BLaER1 treated with 17β-estradiol and CSF1 and Interleukin-3, amounts not matched to agents 10 nM and 100 nM (cell line): Measurements from ENCODE around the gene UBL4A.

Source experiments
- H3K27ac ChIP-seq, 11 experiments: shearing (Covaris generic); formaldehyde crosslinking; 2 replicates each; pipeline ENCODE4 v1.8.1; 2022
- H3K27me3 ChIP-seq, 11 experiments: shearing (Covaris generic); formaldehyde crosslinking; 2 replicates each; pipeline ENCODE4 v1.8.1; 2022
- H3K36me3 ChIP-seq, 11 experiments: shearing (Covaris generic); formaldehyde crosslinking; 2 replicates each; pipeline ENCODE4 v1.8.1; 2022
- H3K4me1 ChIP-seq, 10 experiments: shearing (Covaris generic); formaldehyde crosslinking; 2 replicates each; pipeline ENCODE4 v1.8.1; 2022
- H3K4me2 ChIP-seq, 11 experiments: shearing (Covaris generic); formaldehyde crosslinking; 2 replicates each; pipeline ENCODE4 v1.8.1; 2022
- H3K4me3 ChIP-seq, 10 experiments: shearing (Covaris generic); formaldehyde crosslinking; 2 replicates each; pipeline ENCODE4 v1.8.1; 2022
- H3K9ac ChIP-seq, 11 experiments: shearing (Covaris generic); formaldehyde crosslinking; 2 replicates each; pipeline ENCODE4 v1.8.1; 2022
- H3K9me3 ChIP-seq, 11 experiments: shearing (Covaris generic); formaldehyde crosslinking; replicated peaks in 1 of 11; 2 replicates each; pipeline ENCODE4 v1.8.1; 2022
- H4K20me1 ChIP-seq, 11 experiments: shearing (Covaris generic); formaldehyde crosslinking; 2 replicates each; pipeline ENCODE4 v1.8.1; 2022
- Cebpa-rat ChIP-seq, 11 experiments: shearing (Covaris generic); IDR thresholded peaks; 2 replicates each; pipeline ENCODE4 v1.8.1; 2022

Gene UBL4A

DNA sequence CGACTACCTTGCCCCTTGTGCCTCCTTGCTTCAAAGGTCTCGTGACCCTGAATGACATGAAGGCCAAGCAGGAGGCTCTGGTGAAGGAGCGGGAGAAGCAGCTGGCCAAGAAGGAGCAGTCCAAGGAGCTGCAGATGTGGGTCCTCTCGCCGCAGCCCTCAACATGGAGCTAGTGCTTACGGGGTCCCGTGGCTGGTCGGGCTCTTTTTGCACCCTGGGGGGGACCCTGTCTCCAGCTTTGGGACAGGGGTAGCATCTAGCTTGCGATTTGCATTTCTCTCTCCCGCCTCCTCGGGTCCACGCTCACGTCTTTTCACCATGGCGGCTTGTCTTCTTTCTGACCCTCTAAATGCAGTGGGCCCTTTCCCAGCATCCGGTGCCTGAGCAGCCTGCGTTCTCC is 40.6 kb downstream of the UBL4A start:
- H3K9me3 ChIP-seq: peaks cover 0 to 12% (median 0%) of the 10 kb centered on the region in 11 experiments; a peak in 5 of 22 replicates
- peak overlapping the region in 3 of 11 experiments; percentile 55 to 86 (median 83); a peak in 4 of 22 replicates for H3K9ac ChIP-seq
- H3K27me3 ChIP-seq: peaks cover 17 to 86% (median 59%) of the 10 kb centered on the region in 11 experiments; a peak in 20 of 22 replicates
- H4K20me1 ChIP-seq: peaks cover 0 to 83% (median 32%) of the 10 kb centered on the region in 11 experiments; a peak in 18 of 22 replicates
- no peak for TF ChIP-seq Cebpa-rat (IDR thresholded peaks at IDR 0.05)
- peak overlapping the region in 1 of 10 experiments; percentile 61; a peak in 1 of 20 replicates for H3K4me3 ChIP-seq
- H3K4me1 ChIP-seq: peaks cover 9 to 32% (median 21%) of the 10 kb centered on the region in 10 experiments; a peak in 19 of 20 replicates
- no peak overlapping the region for H3K27ac ChIP-seq
- peak overlapping the region in 5 of 11 experiments; percentile 4 to 91 (median 89); a peak in 7 of 22 replicates for H3K4me2 ChIP-seq
- peaks cover 10 to 70% (median 38%) of the 10 kb centered on the region in 11 experiments; a peak in 18 of 22 replicates for H3K36me3 ChIP-seq

DNA sequence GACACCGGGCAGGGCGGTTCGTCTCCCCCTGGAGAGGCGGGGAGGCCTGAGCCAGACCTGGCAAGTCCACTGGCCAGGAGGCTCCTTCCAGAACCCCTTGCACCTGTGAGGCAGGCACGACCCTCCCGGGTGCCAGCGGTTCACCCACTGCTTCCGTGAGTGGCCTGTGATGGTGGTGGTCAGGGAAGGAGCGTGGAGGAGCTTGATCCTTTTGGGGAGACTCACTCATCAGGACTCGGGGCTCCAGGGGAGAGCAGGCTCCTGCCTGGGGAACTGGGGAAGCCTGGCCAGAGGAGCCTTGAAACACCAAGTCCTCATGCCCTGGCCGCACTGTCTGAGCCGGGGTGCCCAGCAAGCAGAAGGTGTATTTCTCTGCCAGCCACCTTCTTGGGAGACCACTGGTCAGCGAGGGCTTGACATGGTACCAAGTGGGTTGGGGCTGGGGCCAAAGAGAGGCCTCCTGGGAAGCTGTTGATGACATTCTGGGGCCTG is 41.6 kb downstream of the UBL4A start:
- Histone ChIP-seq H3K27ac (peak overlapping the region; percentile 57 to 72 (median 65)), H3K9ac (peak overlapping the region; percentile 69 to 87 (median 79)), H3K4me2 (peak overlapping the region; percentile 79 to 91 (median 88)), H3K27me3 (peaks cover 10 to 84% (median 49%) of the 10 kb centered on the region in 11 experiments; a peak in 20 of 22 replicates), H3K4me3 (peak overlapping the region; percentile 60 to 73 (median 67)), H3K36me3 (peaks cover 8 to 70% (median 39%) of the 10 kb centered on the region in 11 experiments; a peak in 19 of 22 replicates), H3K9me3 (peaks cover 0 to 12% (median 0%) of the 10 kb centered on the region in 11 experiments; a peak in 5 of 22 replicates), H4K20me1 (peaks cover 4 to 82% (median 31%) of the 10 kb centered on the region in 11 experiments; a peak in 18 of 22 replicates), H3K4me1 (peaks cover 9 to 32% (median 21%) of the 10 kb centered on the region in 10 experiments; a peak in 19 of 20 replicates)
- TF ChIP-seq Cebpa-rat (IDR thresholded peaks at IDR 0.05): no peak

DNA sequence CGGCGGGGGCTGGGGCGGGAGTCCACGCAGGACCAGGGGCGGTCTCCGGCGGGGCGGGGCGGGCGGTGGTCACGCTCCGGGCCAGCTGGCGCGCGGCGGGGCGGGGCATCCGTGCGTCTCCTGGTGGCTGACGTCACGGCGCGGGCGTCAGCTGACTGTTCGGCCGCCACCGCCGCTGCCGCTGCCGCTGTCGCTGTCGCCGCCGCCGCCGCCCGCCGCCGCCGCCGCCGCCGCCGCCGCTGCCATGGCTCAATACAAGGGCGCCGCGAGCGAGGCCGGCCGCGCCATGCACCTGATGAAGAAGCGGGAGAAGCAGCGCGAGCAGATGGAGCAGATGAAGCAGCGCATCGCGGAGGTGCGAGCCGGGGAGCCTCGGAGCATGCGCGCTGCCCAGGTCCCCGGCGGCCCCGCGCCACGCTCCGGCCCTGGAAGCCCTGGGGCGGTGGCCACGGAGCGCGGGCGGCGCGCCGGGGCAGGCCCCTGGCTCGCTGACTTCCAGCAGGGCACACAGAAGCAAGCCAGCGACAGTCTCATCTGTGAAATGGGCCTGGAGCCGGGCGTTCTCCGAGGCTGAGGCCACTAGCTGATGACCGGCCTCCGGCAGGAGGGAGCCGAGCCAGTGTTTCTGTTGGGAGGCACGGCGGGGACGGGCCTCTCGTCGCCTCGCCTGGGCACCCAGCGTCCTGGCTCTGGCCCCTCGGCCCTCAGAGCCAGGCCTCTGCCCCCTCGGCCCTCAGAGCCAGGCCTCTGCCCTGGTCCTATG is 42.2 kb downstream of the UBL4A start, which contains the start of gene FAM50A:
TSS of gene FAM50A (plus strand) at position 150 of the 763 bp plus-strand sequence. CDS start at position 245, 95 bp downstream.
- peaks cover 0 to 14% (median 0%) of the 10 kb centered on the region in 11 experiments; a peak in 5 of 22 replicates for H3K9me3 ChIP-seq
- no peak for TF ChIP-seq Cebpa-rat (IDR thresholded peaks at IDR 0.05)
- H3K36me3 ChIP-seq: peaks cover 7 to 70% (median 34%) of the 10 kb centered on the region in 11 experiments; a peak in 18 of 22 replicates
- H3K4me3 ChIP-seq: peak within 1 kb of the TSS; percentile 60 to 73 (median 67)
- H3K27ac ChIP-seq: peak within 1 kb of the TSS; percentile 57 to 72 (median 65)
- peaks cover 9 to 33% (median 21%) of the 10 kb centered on the region in 10 experiments; a peak in 19 of 20 replicates for H3K4me1 ChIP-seq
- peak within 1 kb of the TSS; percentile 79 to 91 (median 88) for H3K4me2 ChIP-seq
- H3K27me3 ChIP-seq: peaks cover 8 to 78% (median 45%) of the 10 kb centered on the region in 11 experiments; a peak in 20 of 22 replicates
- peak within 1 kb of the TSS; percentile 69 to 87 (median 79) for H3K9ac ChIP-seq
- peaks cover 7 to 82% (median 32%) of the 10 kb centered on the region in 11 experiments; a peak in 20 of 22 replicates for H4K20me1 ChIP-seq

DNA sequence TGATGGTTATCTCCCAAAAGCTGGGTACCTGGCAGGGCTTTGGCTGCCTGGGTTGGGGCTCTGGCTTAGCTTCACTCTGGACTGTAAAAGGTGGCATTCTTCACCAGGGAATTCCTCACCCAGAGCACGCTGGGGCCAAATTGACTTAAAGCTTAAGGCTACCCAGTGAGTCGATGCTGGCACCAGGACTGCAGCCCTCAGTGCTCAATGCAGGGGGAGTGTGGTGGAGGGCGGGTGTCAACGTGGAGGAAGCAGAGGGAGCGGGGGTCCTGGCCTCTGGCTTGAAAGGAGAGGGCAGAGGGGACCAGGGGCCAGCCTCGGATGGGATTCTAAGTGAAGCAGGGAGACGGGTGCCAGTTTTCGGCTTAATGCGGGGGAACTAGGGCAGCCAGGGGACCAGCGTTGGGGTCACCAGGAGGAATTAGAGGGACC is 42.9 kb downstream of the UBL4A start:
- no peak for TF ChIP-seq Cebpa-rat (IDR thresholded peaks at IDR 0.05)
- peak overlapping the region; percentile 60 to 73 (median 67) for H3K4me3 ChIP-seq
- H3K27ac ChIP-seq: peak overlapping the region in 8 of 11 experiments; percentile 28 to 71 (median 39); a peak in 9 of 22 replicates
- peaks cover 10 to 67% (median 33%) of the 10 kb centered on the region in 11 experiments; a peak in 16 of 22 replicates for H3K36me3 ChIP-seq
- H3K4me2 ChIP-seq: peak overlapping the region; percentile 68 to 91 (median 86)
- H3K4me1 ChIP-seq: peaks cover 15 to 40% (median 27%) of the 10 kb centered on the region in 10 experiments; a peak in 19 of 20 replicates
- peaks cover 2 to 71% (median 38%) of the 10 kb centered on the region in 11 experiments; a peak in 18 of 22 replicates for H3K27me3 ChIP-seq
- peaks cover 14 to 82% (median 39%) of the 10 kb centered on the region in 11 experiments; a peak in 20 of 22 replicates for H4K20me1 ChIP-seq
- H3K9me3 ChIP-seq: peaks cover 0 to 18% (median 5%) of the 10 kb centered on the region in 11 experiments; a peak in 7 of 22 replicates
- peak overlapping the region; percentile 69 to 86 (median 79); a peak in 20 of 22 replicates for H3K9ac ChIP-seq

DNA sequence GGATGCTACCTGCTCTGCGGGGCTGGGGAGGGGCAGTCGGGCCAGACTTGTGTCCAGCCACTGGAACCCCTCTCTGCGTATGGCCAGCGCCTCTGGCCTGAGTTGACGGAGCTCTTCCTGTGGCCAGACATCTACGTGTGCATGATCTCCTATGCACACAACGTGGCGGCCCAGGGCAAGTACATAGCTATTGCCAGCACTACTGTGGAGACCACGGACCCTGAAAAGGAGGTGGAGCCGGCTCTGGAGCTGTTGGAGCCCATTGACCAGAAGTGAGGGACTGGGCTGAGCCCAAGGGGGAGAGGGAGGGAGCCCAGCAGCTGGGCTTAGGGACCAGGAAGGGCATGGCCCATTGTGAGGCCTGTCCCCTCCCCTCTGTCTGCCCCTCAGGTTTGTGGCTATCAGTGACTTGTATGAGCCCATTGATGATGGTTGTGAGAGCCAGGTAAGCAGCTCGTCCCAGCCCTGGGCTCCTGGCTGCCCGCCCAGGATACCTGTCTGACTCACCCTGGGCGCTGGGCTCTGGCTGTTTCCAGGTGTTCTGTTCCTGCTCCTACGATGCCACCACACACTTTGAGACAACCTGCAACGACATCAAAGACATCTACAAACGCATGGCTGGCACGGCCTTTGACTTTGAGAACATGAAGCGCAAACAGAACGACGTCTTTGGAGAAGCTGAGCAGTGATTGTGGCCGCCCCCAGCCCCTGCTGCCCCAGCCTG is 44.3 kb downstream of the UBL4A start:
- Histone ChIP-seq H3K27me3 (peaks cover 0 to 58% (median 25%) of the 10 kb centered on the region in 11 experiments; a peak in 15 of 22 replicates), H3K4me3 (no peak overlapping the region), H3K36me3 (peaks cover 10 to 53% (median 30%) of the 10 kb centered on the region in 11 experiments; a peak in 14 of 22 replicates), H3K9ac (no peak overlapping the region), H3K4me1 (peaks cover 22 to 44% (median 34%) of the 10 kb centered on the region in 10 experiments; a peak in 19 of 20 replicates), H3K9me3 (peaks cover 0 to 30% (median 12%) of the 10 kb centered on the region in 11 experiments; a peak in 12 of 22 replicates), H3K27ac (no peak overlapping the region), H4K20me1 (peaks cover 7 to 76% (median 48%) of the 10 kb centered on the region in 11 experiments; a peak in 20 of 22 replicates), H3K4me2 (no peak overlapping the region)
- no peak for TF ChIP-seq Cebpa-rat (IDR thresholded peaks at IDR 0.05)

DNA sequence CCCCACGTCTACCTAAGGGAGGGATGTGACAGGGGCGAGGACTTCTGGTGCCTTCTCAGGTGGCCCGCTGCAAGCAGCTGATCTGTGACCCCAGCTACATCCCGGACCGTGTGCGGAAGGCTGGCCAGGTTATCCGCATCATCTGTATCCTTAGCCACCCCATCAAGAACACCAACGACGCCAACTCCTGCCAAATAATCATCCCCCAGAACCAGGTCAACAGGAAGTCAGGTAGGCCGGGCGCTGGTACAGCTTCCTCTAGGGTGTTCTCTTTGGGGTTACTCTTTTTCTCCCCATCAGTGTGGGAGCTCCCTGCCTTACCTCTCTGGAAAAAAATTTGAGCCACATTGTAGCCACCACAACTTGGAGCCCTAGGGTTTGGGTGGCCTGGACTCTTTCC is 44.9 kb downstream of the UBL4A start:
- Histone ChIP-seq H3K27ac (no peak overlapping the region), H3K4me1 (peaks cover 22 to 41% (median 31%) of the 10 kb centered on the region in 10 experiments; a peak in 19 of 20 replicates), H4K20me1 (peaks cover 7 to 70% (median 46%) of the 10 kb centered on the region in 11 experiments; a peak in 20 of 22 replicates), H3K36me3 (peaks cover 10 to 47% (median 25%) of the 10 kb centered on the region in 11 experiments; a peak in 14 of 22 replicates), H3K9me3 (peaks cover 0 to 33% (median 12%) of the 10 kb centered on the region in 11 experiments; a peak in 12 of 22 replicates), H3K27me3 (peaks cover 0 to 52% (median 19%) of the 10 kb centered on the region in 11 experiments; a peak in 15 of 22 replicates), H3K4me3 (no peak overlapping the region), H3K9ac (no peak overlapping the region), H3K4me2 (no peak overlapping the region)
- TF ChIP-seq Cebpa-rat (IDR thresholded peaks at IDR 0.05): no peak

DNA sequence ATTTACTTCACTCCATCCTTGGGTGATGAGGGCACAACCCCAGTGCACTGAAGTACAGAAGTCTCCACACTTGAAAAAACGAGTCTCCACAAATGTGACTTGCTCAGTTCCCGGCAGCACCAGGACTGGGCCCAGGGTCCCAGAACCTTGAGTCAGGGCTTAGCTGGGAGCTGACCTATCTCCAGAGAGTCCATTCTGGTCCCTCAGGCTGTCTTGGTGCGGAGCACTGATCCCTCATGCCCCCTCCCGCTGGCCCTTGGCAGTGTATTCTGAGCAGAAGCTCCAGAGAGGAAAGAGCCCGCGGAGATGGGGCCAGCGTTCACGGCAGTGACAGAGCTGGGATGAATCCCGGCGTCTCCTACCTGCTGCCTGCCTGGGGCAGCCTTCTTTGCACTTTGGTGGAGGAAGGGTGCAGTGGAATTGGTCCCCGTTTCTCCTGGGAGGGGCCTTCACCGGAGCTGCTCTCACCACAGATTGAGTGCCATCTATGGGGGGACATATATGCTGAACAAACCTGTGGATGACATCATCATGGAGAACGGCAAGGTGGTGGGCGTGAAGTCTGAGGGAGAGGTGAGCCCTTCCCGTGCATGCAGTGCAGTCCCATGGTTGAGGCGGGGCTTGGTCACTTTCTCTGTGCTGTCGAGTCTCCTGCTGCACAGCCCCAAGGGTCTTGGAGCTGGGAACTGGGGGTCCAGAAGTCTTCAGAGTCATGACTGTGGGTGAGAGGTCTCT is 45.6 kb downstream of the UBL4A start:
- peaks cover 3 to 68% (median 43%) of the 10 kb centered on the region in 11 experiments; a peak in 19 of 22 replicates for H4K20me1 ChIP-seq
- peaks cover 21 to 42% (median 33%) of the 10 kb centered on the region in 10 experiments; a peak in 19 of 20 replicates for H3K4me1 ChIP-seq
- H3K9ac ChIP-seq: no peak overlapping the region
- no peak overlapping the region for H3K4me3 ChIP-seq
- H3K27ac ChIP-seq: no peak overlapping the region
- H3K36me3 ChIP-seq: peaks cover 10 to 46% (median 24%) of the 10 kb centered on the region in 11 experiments; a peak in 14 of 22 replicates
- no peak overlapping the region for H3K4me2 ChIP-seq
- no peak for TF ChIP-seq Cebpa-rat (IDR thresholded peaks at IDR 0.05)
- peaks cover 0 to 44% (median 11%) of the 10 kb centered on the region in 11 experiments; a peak in 15 of 22 replicates for H3K27me3 ChIP-seq
- H3K9me3 ChIP-seq: peaks cover 0 to 37% (median 12%) of the 10 kb centered on the region in 11 experiments; a peak in 12 of 22 replicates
